SK-N-SH treated with all-trans-retinoic acid at 6 μM for 48 hours (cell line): ENCODE results near the gene USP27X.

Source experiments
- PATZ1 ChIP-seq: fragments of 250-450 bp; sonication (Bioruptor Pico); IDR thresholded peaks from 2 replicates; pipeline ENCODE4 v1.8.0; 2020; ENCODE audit warnings: mild to moderate bottlenecking, moderate library complexity, borderline replicate concordance
- SNAI2 ChIP-seq: fragments of 250-450 bp; sonication (Bioruptor Pico); IDR thresholded peaks from 2 replicates; pipeline ENCODE4 v1.5.0; 2020; ENCODE audit warnings: mild to moderate bottlenecking, moderate library complexity

GRCh38 chrX:49860867-49861535 is 18.3 kb upstream of the USP27X start:
- no peak for TF ChIP-seq SNAI2 (CRISPR knock-in tag)
- TF ChIP-seq PATZ1 (CRISPR knock-in tag), result no peak
